IMR-90 (cell line): ENCODE measurements around the gene ANTXR2. TPM values are rescaled to one million over a fixed set of nuclear protein-coding genes. Genes with fewer than 3 reads are reported as not detected.

Experiments
- ATAC-seq: fragments of 200-7000 bp; cut with Tn5 transposase; 2 replicates; pipeline ENCODE4 v1.9.1; 2020; ENCODE audit warnings: low read depth, mild to moderate bottlenecking, moderate library complexity
- BruUV-seq: library from RNA; stranded (reverse); fragments of 400-500 nt; replicated peaks from 2 replicates; lab custom pipeline; 2021; lab: Mats Ljungman, UMichigan
- CTCF ChIA-PET: fragments of 300-600 bp; formaldehyde crosslinking; extraction: SDS; loops from one replicate; lab custom pipeline; 2021; ENCODE audit warnings: antibody characterized with exemption; lab: Yijun Ruan, JAX
- POLR2A ChIA-PET: fragments of 300-600 bp; sonication (Branson Sonifier 250); formaldehyde crosslinking; loops from one replicate; lab custom pipeline; 2022; ENCODE audit warnings: antibody characterized with exemption; ENCODE audit not compliant: unreplicated experiment; lab: Charles Lee
- DNase-seq: peaks from one replicate; pipeline ENCODE4 v3.0.0; 2013
- H2AFZ ChIP-seq: replicated peaks from 2 replicates; pipeline ENCODE3; 2013; ENCODE audit warnings: low read length, mild to moderate bottlenecking; ENCODE audit not compliant: poor library complexity
- H2AK5ac ChIP-seq: 2 replicates; pipeline ENCODE4 v1.6.1; 2013; ENCODE audit warnings: low read depth, low read length, inconsistent platforms
- H2AK9ac ChIP-seq: replicated peaks from 2 replicates; pipeline ENCODE3; 2013; ENCODE audit warnings: mild to moderate bottlenecking, low read depth, low read length, moderate library complexity; ENCODE audit not compliant: poor library complexity
- H2BK120ac ChIP-seq: 2 replicates; pipeline ENCODE4 v1.6.1; 2013; ENCODE audit warnings: low read depth, low read length, inconsistent platforms
- H2BK15ac ChIP-seq: 3 replicates; pipeline ENCODE4 v1.6.1; 2013; ENCODE audit warnings: low read depth, low read length, inconsistent platforms
- H2BK20ac ChIP-seq: 2 replicates; pipeline ENCODE4 v1.6.1; 2013; ENCODE audit warnings: low read depth, mild to moderate bottlenecking, inconsistent platforms, low read length, moderate library complexity
- H2BK5ac ChIP-seq: 2 replicates; pipeline ENCODE4 v1.6.1; 2013; ENCODE audit warnings: mild to moderate bottlenecking, low read depth, low read length, inconsistent platforms; ENCODE audit not compliant: poor library complexity, severe bottlenecking
- H3K14ac ChIP-seq: replicated peaks from 2 replicates; pipeline ENCODE4 v1.6.1; 2013; ENCODE audit warnings: low read depth, low read length, inconsistent platforms
- H3K18ac ChIP-seq: 2 replicates; pipeline ENCODE4 v1.6.1; 2013; ENCODE audit warnings: low read depth, low read length, control low read depth
- H3K23ac ChIP-seq: 2 replicates; pipeline ENCODE4 v1.6.1; 2013; ENCODE audit warnings: low read depth, low read length, inconsistent platforms
- H3K27ac ChIP-seq: 2 replicates; pipeline ENCODE4 v1.5.1; 2013; ENCODE audit warnings: mild to moderate bottlenecking, control low read depth, low read length; ENCODE audit not compliant: insufficient read depth
- H3K27me3 ChIP-seq: 2 replicates; pipeline ENCODE4 v1.6.1; 2013; ENCODE audit warnings: low read length; ENCODE audit not compliant: control insufficient read depth, insufficient read depth
- H3K36me3 ChIP-seq: 2 replicates; pipeline ENCODE4 v1.6.1; 2013; ENCODE audit warnings: low read length, mixed read lengths; ENCODE audit not compliant: control insufficient read depth, insufficient read depth
- H3K4ac ChIP-seq: 2 replicates; pipeline ENCODE4 v1.6.1; 2013; ENCODE audit warnings: low read depth, low read length, inconsistent platforms
- H3K4me1 ChIP-seq: 2 replicates; pipeline ENCODE4 v1.6.1; 2013; ENCODE audit warnings: low read length, mixed read lengths; ENCODE audit not compliant: control insufficient read depth, insufficient read depth
- H3K4me2 ChIP-seq: 2 replicates; pipeline ENCODE4 v1.6.1; 2013; ENCODE audit warnings: low read depth, mild to moderate bottlenecking, control low read depth, low read length, moderate library complexity
- H3K4me3 ChIP-seq: 2 replicates; pipeline ENCODE4 v1.5.1; 2013; ENCODE audit warnings: low read depth, mild to moderate bottlenecking, control low read depth, low read length, moderate library complexity; ENCODE audit not compliant: insufficient read depth
- H3K56ac ChIP-seq: 2 replicates; pipeline ENCODE4 v1.6.1; 2013; ENCODE audit warnings: low read length, inconsistent platforms; ENCODE audit not compliant: insufficient read depth; ENCODE audit errors: extremely low read depth
- H3K79me1 ChIP-seq, 2 experiments: 2 replicates each; pipeline ENCODE4 v1.6.1; 2013; ENCODE audit warnings: low read length in 2 of 2, inconsistent platforms in 1 of 2, low read depth in 1 of 2
- H3K9ac ChIP-seq: 2 replicates; pipeline ENCODE4 v1.6.1; 2013; ENCODE audit warnings: low read depth, low read length, control low read depth
- H3K9me1 ChIP-seq: 2 replicates; pipeline ENCODE4 v1.6.1; 2013; ENCODE audit warnings: low read length, inconsistent platforms; ENCODE audit not compliant: insufficient read depth
- H3K9me3 ChIP-seq: 2 replicates; pipeline ENCODE4 v1.6.1; 2013; ENCODE audit warnings: low read length; ENCODE audit not compliant: control insufficient read depth, insufficient read depth
- H4K20me1 ChIP-seq: 2 replicates; pipeline ENCODE4 v1.6.1; 2013; ENCODE audit warnings: low read length, inconsistent platforms; ENCODE audit not compliant: insufficient read depth
- H4K5ac ChIP-seq: 2 replicates; pipeline ENCODE4 v1.6.1; 2013; ENCODE audit warnings: mild to moderate bottlenecking, low read depth, low read length, control low read depth
- H4K8ac ChIP-seq, 2 experiments: 2 replicates each; pipeline ENCODE4 v1.6.1; 2013; ENCODE audit warnings: low read depth in 2 of 2, low read length in 2 of 2, control low read depth in 1 of 2, inconsistent platforms in 1 of 2
- H4K91ac ChIP-seq: 2 replicates; pipeline ENCODE4 v1.6.1; 2013; ENCODE audit warnings: low read depth, low read length, inconsistent platforms; ENCODE audit not compliant: insufficient read depth
- CEBPB ChIP-seq: IDR thresholded peaks from 2 replicates; pipeline ENCODE4 v1.6.1; 2012; ENCODE audit warnings: low read depth, low read length, improper control_type of control experiment
- USF2 ChIP-seq: fragments of 150-350 bp; IDR thresholded peaks from 2 replicates; pipeline ENCODE4 v1.6.1; 2017; ENCODE audit warnings: mild to moderate bottlenecking, antibody characterized with exemption, low read length, low read depth
- WGBS, 2 experiments: methylation state at CpG; one replicate each; pipeline versions ENCODE4 v1.1.5 to v1.1.7; 2013; ENCODE audit warnings: missing lambda C conversion rate in 2 of 2; ENCODE audit not compliant: insufficient read length in 1 of 2; ENCODE audit errors: extremely low coverage in 2 of 2; 5-methylcytosine and 5-hydroxymethylcytosine counted together
- dilution Hi-C: fragments of 300-500 bp; cut with HindIII; formaldehyde crosslinking; loops from one replicate; pipeline ENCODE4 v1.14.3; 2018; ENCODE audit warnings: low sequenced_read_pairs; ENCODE audit not compliant: unreplicated experiment
- in situ Hi-C: fragments of 300-500 bp; cut with MboI; formaldehyde crosslinking; loops from 3 replicates; pipeline ENCODE4 v1.14.3; 2019; ENCODE audit warnings: low sequenced_read_pairs, inconsistent platforms, mixed read lengths
- intact Hi-C: fragments of 100-400 bp; cut with micrococcal nuclease; formaldehyde crosslinking; loops from 2 replicates; pipeline ENCODE4 v1.10.0; 2022
- polyA plus RNA-seq, 3 experiments: library from polyadenylated mRNA; depleted of rRNA; stranded (reverse); fragments of >200 nt; gene quantifications; 2 replicates each; pipeline ENCODE4 v1.2.3, GENCODE V29; 2012; ENCODE audit warnings: low replicate concordance in 1 of 3
- total RNA-seq: library from RNA; depleted of rRNA; stranded (reverse); fragments of >200 nt; gene quantifications from 2 replicates; pipeline ENCODE4 v1.2.3, GENCODE V29; 2012

Gene ANTXR2
- total and polyA plus RNA-seq, 2 of the 4 experiments (the other 2 are of a cell fraction) = 46.8 to 88.5 TPM

DNA sequence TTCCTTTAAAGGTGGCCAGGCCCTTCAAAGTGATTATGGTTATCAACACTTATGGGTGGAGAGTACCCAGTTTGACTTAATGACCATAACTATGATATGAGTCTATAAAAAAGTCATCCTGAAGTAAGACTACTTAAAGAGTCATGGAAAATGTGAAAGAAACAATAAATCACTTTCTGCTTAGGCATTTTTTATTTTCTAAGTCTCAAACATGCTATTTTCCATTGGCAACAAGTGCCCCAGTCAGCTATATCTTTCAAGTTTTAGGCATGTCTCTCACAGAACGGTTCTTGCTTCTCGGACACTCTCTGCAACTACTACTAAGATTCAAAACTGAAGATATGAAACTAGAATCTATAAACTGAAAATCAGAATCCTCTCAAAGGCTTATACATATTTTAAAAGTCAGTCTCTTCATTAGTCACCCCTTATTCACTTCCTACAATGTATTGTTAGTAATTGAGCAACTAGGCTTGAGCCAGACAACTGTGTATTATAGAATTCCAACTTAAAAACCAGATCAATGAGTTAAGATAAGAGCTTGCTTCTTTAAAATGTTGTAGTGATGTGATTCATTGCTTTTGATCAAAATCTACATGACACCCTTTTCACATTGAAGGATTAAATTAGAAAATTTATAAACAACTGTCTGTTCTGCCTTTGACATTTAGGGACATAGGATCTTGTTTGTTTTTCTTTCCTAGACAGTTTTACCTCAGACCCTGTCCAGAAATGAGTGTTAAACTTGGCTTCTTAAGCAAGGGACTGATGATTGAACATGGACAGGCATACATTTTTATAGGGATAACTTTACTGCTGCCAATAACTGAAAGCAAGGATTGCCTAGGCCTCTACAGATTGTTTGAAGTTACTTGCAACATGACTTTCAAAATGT lies 2.9 kb downstream of the ANTXR2 start:
- BruUV-seq = no TSS peak
- Histone ChIP-seq H3K18ac (peak overlapping the region; percentile 8; the same call in 1 of the 2 replicates), H2BK120ac (peak overlapping the region; percentile 2; the same call in 1 of the 2 replicates), H3K79me1 (peaks cover 21 to 35% of the 10 kb centered on the region in 2 experiments), H2BK20ac (no peak overlapping the region), H4K91ac (no peak overlapping the region), H2BK5ac (peak overlapping the region; percentile 59), H3K4me1 (peaks cover 1% of the 10 kb centered on the region; the same call in 1 of the 2 replicates), H2AFZ (no peak overlapping the region), H3K9me3 (no peaks in the 10 kb centered on the region), H2AK9ac (no peak overlapping the region), H3K4me2 (peak overlapping the region; percentile 98), H4K20me1 (peaks cover 3% of the 10 kb centered on the region; the same call in 1 of the 2 replicates), H2AK5ac (0 out of 2 replicates have a peak overlapping the region, but pooled peaks have one; percentile 20), H3K27ac (peak overlapping the region; percentile 17; the same call in 1 of the 2 replicates), H3K14ac (peak overlapping the region; percentile 66), H3K9me1 (peaks cover 3% of the 10 kb centered on the region; the same call in 1 of the 2 replicates), H2BK15ac (no peak overlapping the region), H3K56ac (no peak overlapping the region), H4K5ac (peak overlapping the region; percentile 44; the same call in 1 of the 2 replicates), H3K23ac (peak overlapping the region; percentile 69; the same call in 1 of the 2 replicates), H3K27me3 (no peaks in the 10 kb centered on the region), H3K4me3 (peak overlapping the region; percentile 32; the same call in 1 of the 2 replicates), H3K4ac (no peak overlapping the region), H4K8ac (peak overlapping the region in 1 of 2 experiments; percentile 37; a peak in 1 of 4 replicates), H3K9ac (peak overlapping the region; percentile 52; the same call in 1 of the 2 replicates), H3K36me3 (peaks cover 15% of the 10 kb centered on the region)
- no CpG with 5 or more reads among the region's 2 CpGs for WGBS, 2 experiments
- intact Hi-C loops = loop anchor here (5.0 to 10.0 kb wide), 3 partner anchors 215 to 1118 kb away; no protein-coding TSS in a partner anchor
- dilution Hi-C loops = no loop called here
- DNase-seq = peak; percentile 56
- TF ChIP-seq USF2 (no peak), CEBPB (peak; percentile 81)
- no peak for ATAC-seq
- CTCF ChIA-PET = interaction anchor here (0.6 kb wide), 2 partner anchors 152 to 219 kb away, joined by 3 read pairs; no protein-coding TSS in a partner anchor
- POLR2A ChIA-PET = no interaction called here
- in situ Hi-C loops = loop anchor here (5.0 kb wide), 1 partner anchor 112 kb away; no protein-coding TSS in a partner anchor
